GM19025 (cell line): ENCODE results near the gene RPS6KA6.

Experiments used
- ATAC-seq: cut with Tn5 transposase; IDR thresholded peaks from one replicate; pipeline ENCODE4 v1.9.1; 2021; ENCODE audit warnings: mild to moderate bottlenecking, low read depth, moderate library complexity; ENCODE audit not compliant: unreplicated experiment

Gene RPS6KA6

DNA sequence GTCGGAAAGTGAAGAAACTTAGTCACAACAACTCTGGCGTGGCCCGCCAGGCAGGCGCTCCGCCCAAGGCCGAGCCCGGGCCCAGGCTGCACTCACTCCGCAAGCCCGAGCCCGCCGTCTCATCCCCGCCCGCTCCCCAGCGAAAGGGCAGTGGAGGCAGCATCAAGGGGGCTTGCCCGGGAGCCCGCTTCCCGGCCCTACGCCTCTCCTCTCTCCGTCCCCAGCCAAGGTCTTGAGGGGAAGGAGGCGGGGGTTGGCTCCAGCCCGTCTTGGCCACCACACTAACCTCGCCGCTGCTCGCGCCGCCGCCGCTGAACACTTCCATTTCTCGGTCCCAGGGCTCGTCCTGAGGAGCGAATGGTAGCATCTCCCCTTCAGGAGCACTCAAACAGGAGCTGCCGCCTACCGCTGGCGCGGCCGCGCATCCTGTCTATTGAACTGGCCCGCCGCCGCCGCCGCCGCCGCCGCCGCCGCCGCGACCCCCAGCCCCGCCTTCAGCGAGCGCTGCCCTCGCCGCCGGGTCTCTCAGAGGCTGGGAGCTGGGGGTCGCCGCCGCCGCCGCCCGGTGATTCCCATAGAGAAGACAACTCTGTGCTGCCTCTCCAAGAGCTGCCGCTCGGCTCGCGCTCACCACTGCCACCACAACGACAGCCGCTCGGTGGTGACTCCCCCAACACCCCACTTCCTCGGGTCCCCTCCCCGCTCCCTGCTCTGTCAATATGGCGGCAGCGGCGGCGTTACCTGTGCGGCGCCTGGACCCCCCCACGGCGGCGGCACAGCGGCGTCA lies at the start of gene RPS6KA6:
Gene RPS6KA6, minus strand, starts transcription at position 667 of the 787 bp plus-strand sequence. Its CDS starts 300 bp downstream, at position 367.
- ATAC-seq: peak; percentile 48

DNA sequence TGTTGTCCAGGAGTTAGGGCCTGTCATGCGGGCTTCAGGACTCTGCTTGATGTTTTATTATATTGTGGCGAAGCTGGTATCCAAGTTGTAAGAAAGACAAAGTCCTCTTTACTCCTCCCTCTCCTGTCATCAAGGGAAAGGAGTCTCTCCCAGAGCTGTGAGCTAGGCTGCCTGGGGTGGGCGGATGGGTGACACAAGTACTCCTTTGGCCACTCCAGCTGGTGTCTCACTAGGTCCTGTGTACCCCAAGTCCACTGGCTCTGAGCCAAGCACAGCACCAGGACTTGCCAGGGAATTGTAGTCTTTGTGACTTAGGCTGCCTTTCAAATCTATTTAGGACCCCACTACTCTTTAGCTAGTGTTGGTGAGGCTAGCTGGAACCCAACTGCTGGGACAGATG lies 36.7 kb upstream of the RPS6KA6 start:
- ATAC-seq: no peak

DNA sequence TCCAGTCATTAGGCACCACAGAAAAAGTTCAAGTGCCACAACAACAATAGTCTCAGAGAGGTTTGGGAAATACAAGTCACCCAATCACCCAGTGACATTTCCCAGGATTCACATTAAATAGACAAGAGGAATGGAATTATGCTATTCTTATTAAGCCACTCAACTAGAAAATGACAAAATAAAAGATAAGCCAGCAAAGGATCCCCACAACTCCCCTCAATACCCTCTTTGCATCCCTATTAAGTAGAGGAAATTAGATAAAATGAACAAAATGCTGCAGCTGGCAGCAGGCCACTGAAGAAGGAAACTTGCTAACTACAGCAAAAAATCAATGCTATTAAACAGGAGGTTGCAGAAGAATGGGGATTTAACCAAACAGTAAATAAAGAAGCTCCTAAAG lies 35.3 kb upstream of the RPS6KA6 start:
- ATAC-seq: no peak

DNA sequence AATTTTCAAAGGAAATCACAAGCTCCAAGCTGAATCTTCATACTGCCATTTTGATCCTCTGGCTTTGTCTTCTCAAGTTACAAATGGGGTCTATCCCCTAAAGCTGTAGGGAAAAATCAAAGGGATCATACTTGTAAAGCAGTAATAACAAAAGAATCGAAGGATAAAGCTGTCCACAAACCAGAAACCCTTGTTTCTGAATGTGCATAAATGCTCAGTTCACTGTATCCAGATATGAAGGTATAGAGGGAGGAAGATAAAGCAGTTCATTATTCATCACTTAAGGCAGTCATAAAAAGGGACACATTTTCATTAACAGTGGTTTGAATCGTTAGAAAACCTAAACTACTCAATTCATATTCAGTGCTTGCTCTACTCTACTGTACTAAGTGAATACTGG lies 33.2 kb upstream of the RPS6KA6 start:
- ATAC-seq: no peak

DNA sequence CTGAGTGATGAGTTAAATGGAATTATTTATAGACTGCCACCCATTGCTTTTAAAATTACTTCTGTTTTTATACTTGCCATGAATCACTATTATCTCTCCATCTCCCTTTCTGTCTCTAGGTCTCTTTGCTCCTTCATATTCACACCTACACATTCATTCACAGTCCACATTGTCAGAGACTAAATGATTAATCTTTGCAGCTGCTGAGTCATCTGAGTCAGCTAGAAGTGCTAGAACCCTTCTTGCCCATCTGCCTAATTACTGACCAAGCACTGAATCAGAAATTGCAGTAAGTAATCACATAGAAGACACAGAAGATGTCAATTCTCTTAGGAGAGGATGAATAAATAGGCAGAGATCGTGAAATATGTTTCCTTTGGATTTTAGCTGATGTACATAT lies 31.6 kb upstream of the RPS6KA6 start:
- ATAC-seq: no peak

DNA sequence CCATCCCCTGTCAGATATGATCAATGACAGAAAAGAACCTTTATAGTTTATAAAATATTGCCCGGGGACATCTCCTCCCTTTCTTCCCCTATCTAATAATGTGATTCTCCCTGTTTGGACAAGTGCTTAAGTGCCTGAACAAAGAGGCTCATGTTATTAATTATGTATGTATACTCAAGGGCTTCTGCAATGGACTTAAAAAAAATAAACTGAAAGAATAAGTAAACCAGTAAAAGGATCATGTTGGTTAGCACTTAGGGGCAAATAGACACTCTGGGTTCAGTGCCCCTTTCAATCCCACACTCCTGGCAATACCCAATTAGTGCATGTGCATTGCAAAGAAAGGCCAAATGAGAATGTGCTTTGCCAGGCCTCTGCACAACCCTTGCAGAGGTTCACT lies 30.7 kb upstream of the RPS6KA6 start:
- ATAC-seq: no peak

DNA sequence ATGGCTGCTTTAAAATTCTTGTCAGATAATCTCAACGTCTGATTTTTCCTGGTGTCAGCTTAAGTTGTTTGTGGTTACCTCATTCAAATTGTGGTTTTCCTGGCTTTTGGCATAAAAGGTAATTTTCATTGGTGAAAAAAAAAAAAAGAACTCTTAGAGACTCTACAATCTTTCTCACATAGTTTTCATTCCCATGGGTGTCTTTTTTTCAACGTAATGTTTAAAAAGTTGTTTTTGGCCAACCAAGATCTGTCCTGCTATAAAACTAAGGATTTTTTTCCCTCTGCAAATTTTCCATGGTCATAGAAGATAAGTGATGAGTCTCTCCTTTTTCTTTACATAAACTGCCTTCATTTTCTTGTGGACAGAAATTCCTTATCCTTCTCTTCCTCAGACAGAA lies 28.9 kb upstream of the RPS6KA6 start:
- no peak for ATAC-seq

DNA sequence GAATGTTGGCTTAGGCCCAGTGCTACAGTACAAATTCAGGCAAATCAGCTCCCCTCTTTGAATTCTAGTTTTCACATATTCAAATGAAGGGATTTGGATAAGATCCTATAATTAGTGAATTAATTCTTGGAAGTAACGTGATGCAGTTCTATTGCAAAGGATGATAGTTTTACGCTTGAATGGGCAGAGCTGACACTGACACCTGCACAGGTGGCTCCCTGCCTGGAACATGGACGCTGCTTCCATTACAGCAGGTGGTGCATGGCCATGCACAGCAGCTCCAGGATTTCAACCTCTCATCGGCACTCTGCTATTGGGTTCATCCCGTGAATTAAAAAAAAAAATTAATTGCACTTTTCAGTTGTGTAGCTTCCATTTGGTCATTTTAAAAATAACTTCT lies 28.4 kb upstream of the RPS6KA6 start:
- ATAC-seq: no peak

DNA sequence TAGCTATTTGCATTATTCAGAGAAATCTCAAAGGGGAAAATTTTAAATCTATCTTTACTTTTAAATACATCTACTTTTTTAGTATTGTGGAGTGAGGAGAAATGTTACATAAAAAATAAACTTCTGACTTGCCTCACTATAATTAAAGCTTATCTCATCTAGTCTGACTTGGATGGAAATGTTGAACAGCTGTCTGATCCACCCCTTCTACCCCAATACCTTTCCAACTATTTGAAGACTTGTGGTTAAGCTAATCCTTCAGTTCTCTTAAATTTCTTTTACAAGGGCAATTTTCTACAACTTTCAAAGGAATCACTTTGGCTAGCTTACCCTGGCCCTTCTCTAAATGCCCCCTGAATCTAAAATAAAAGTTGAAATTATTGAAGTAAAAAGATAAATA lies 17.3 kb upstream of the RPS6KA6 start:
- no peak for ATAC-seq

DNA sequence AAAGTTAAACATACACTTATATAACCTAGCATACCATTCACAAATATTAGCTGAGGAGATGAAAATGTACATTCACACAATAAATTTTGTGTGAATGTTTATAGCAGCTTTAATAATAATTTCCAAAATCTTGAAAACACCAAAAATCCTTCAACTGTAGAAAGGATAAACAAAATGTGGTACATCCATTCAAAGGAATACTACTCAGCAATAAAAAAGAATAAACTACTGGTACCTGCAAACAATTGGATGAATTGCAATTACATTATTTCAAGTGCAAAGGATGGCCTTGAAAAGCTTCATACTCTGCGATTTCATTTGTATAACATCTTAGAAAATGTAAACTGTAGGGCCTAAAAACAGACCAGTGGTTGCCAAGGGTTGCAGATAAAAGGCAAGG lies 11.7 kb upstream of the RPS6KA6 start:
- ATAC-seq: no peak

DNA sequence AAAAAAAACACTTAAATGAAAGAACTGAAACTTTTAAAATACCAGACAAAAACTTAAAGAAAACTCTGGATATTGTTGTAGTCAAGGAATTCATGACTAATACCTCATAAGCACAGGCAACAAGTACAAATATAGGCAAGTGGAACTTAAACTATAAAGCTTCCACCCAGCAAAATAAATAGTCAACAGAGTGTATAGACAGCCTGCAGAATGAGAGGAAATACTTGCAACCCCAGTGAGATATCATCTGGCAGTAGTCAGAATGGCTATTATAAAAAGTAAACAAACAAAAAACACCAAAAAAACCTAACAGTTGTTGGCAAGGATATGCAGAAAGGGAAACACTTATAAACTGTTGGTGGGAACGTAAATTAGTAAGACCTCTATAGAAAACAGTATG lies 9.6 kb upstream of the RPS6KA6 start:
- ATAC-seq: no peak

DNA sequence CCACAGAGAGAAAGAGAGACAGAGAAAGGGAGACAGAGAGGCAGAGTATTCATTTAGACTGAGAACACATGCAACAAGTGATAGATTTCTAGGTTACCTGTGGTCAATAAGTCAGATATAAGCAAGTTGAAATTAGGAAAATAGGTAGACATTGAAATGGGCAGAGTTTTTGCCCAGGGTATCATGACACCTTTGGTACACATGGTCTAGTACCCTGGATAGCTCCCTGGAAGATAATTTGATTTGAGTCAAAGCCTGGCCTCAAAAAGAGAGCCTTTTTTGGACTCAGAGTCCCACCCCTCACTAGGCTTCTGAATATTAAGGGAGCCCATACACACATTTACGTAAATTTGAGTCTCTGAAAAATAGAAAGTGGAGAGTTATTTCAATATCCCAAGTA lies 4.0 kb upstream of the RPS6KA6 start:
- no peak for ATAC-seq

DNA sequence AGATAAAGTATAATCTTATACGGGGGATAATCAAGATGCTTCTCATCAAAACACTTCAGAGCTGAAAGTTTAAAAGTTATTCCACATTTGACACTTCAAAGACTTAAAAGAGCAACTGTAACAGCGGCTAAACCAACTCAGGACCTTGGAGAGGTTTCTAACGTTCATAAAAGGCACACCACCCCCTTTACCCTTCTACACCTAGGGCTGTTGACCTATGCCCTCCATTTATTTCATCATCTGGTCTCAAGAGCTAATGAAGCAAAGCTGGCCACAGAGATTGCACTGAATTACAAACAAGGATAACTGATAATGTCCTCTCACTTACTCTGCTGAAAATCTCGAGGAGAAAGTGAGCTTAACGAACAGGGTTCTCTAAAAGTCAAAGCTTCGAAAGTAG lies 1.1 kb upstream of the RPS6KA6 start:
- ATAC-seq: no peak

DNA sequence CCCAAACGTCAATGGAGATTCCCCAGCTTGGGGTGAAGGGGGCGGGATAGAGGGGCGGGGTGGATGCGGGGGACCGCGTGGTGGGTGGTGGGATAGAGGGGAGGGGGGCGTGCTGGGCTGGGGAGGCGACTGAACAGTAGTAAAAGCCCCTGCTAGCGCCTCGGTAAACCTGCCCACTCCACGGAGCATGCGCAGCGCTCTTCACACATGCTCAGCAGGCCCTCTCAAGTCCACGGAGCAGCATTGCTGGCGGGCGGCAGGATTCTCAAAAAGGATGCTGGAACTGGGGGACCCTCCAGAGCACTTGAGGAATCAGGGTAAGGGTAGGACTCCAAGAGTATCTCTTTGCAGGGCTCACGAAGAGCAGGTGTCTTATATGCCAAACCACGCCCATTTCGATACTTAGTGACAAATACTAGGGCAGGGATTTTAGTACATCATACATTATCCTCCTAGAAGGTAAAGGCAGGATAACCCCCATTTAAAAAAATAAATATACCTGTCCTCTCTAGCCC lies 378 bp upstream of the RPS6KA6 start:
- ATAC-seq: peak; percentile 46

DNA sequence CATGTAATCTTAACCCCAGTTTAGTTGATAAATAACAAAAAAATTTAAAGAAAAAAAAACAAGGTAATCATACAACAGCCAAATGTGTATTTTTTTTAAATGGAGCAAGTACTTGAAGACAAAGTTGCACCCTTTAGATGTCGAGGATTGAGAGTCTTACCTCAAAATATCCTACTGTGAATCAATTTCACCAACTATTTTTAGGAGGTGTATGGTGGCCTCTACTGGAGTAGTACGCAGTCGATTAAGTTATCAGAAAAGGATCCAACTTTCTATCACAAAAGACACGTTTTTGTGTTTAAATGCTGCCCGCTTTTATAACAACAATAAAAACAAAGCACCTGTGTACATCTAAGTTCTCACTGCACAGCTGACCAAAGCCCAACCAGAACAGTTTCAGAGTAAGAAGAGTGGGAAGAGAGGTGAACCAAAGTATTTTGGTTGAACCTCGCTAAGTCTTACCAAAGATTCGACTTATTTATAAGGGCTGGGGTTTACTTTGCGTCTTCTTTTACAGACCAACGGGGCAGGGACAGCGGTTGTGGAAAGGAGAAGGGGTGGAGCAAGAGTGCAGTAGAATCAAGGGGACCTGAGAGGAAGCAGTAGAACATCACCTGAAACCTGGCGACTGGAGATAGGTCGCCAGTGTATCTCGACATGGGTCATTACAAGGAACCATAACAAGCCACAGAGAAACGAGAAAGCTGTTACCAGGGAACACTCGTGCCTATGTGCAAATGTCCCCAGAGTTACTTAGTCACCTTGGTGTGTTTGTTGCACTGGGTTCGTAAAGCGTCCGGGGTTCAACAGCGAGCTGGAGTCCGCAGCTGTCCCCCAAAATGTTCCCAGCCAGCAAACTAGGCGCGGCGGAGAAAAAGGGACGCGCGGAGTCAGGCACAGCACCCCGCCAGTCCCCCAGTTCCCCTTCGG lies 1.1 kb downstream of the RPS6KA6 start:
- ATAC-seq: peak; percentile 16

DNA sequence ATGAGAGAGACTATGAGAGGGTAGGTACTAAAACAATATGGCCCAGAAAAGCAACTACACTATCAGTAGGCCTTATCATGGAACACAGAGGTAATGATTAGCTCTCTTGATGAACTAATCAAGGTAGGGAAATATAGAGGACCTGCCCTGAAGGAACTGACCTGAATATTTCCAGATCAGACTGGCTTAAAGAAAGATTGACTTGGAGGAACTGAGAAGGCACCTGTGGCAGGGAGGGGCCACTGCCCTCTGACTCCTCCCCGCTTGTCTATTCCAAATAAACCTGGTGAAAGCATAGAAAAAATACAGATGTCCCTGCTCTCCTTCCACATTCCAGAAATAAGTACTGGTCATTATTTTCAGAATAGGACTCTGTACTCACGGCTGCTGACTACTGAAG lies 5.5 kb downstream of the RPS6KA6 start:
- ATAC-seq: no peak

DNA sequence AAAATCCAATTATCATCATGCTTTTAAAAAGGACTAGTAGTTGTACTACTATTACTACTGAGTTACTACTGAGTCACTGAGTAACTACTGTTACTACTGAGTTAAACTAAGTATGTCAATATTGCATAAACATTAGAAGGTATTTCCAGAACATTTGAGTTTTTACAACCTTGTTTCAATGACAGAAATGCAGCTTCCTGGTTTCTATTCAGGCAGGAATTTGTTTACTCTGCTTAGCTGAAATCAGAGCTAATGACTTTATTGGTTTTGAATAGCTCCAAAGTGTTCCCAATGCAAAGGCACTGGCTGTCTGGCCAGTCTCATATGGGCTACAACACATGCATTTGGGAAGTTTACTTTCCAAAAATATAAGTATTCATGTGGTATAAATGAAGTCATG lies 12.0 kb downstream of the RPS6KA6 start:
- ATAC-seq: no peak

DNA sequence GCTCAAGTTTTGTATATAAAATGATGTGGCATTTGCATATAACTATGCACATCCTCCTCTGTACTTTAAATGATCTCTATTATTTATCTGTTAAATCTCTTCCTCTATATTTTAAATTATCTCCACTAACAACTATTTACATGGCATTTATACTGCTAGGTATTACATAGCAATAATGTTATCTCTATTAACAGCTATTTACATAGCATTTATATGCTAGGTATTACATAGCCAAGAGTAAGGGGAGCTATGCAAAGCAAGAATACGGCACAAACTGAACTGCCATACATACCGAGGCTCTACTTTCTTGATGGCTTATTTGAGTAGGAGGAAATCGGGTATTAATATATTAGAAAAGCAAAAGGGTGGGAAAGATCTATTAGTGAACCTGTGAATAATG lies 12.7 kb downstream of the RPS6KA6 start:
- no peak for ATAC-seq

DNA sequence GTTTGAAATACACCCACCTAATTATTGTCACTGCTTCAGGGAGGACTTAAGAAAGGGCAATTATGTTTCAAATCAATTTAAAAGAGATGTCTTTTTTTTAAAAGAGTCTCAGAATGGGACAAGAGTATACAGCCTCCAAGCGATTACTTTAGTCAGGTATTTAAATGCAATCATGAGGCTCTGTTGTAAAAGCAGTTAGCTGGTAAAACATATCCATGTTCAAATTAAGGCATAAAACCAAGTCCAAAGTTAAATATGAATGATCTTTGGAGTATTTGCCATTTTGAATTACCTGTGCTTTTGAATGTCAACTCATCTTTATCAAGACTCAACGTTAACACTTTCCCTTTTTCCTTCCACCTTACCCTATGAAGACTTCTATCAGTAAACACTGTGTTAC lies 13.7 kb downstream of the RPS6KA6 start:
- no peak for ATAC-seq

DNA sequence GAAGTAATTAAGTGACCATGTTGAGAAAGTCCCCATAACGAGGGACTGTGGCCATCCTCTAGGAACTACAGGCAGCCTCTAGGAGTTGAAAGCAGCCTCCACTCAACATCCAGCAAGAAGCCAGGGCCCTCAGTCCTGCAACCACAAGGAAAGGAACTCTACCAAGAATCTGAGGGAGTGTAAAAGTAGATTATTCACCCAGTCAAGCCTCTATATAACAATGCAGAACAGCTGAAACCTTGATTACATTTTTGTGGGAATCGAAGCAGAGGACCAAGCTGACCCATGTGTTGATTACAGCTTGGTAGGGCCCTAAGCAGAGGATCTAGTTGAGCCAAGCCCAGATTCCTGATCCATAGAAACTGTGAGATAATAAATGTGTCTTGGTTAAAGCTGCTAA lies 17.1 kb downstream of the RPS6KA6 start:
- no peak for ATAC-seq

DNA sequence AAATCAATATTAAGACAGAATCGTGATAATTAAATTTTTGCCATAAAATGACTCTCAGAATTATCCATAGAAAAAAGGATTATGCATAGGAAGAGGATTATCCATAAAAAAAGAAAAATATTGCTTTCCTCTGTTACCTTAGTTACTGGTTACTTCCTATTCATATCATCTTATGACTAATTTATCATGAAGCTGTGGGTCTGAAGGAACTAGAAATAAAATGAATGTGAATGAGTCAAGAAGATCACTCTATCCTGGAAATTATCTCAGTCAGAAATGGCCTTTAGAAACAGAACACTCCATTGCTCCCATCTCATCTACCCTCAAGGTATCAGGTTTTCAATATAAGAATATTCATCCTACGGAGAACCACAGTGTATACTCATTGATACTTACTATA lies 19.4 kb downstream of the RPS6KA6 start:
- ATAC-seq: no peak
